GM18520 (cell line): ENCODE results near the gene RUFY3.
A peak's percentile ranks its signal among the peaks of the same experiment; 100 is the strongest.
"Not testable (repeated sequence)": the region's sequence is repeated elsewhere in the genome, so short reads cannot be mapped to it uniquely, and the experiment has no call there.

Experiments used
- ATAC-seq: cut with Tn5 transposase; IDR thresholded peaks from one replicate; pipeline ENCODE4 v1.9.1; 2021; ENCODE audit not compliant: unreplicated experiment

Gene RUFY3

GRCh38 chr4:70734971-70735370, 13.2 kb downstream of the RUFY3 start:
- ATAC-seq, result no peak

GRCh38 chr4:70735915-70736314, 14.2 kb downstream of the RUFY3 start:
- ATAC-seq, result not testable (repeated sequence)

- ATAC-seq, result no peak
Observed at GRCh38 chr4:70737006-70737405, 15.2 kb downstream of the RUFY3 start.

- ATAC-seq, result no peak
Observed at GRCh38 chr4:70737409-70737808, 15.6 kb downstream of the RUFY3 start.

GRCh38 chr4:70739496-70740337, 18.0 kb downstream of the RUFY3 start:
- ATAC-seq, result no peak

- ATAC-seq, result no peak
Observed at GRCh38 chr4:70741867-70742658, 20.3 kb downstream of the RUFY3 start.

GRCh38 chr4:70743731-70744130, 22.0 kb downstream of the RUFY3 start:
- no peak for ATAC-seq

GRCh38 chr4:70746179-70746839, 24.5 kb downstream of the RUFY3 start:
- ATAC-seq, result no peak

GRCh38 chr4:70747874-70748273, 26.1 kb downstream of the RUFY3 start:
- ATAC-seq, result no peak

- peak; percentile 87 for ATAC-seq
Observed at GRCh38 chr4:70749313-70749712, 27.5 kb downstream of the RUFY3 start.

- ATAC-seq, result no peak
Observed at GRCh38 chr4:70752236-70752635, 30.5 kb downstream of the RUFY3 start.

- no peak for ATAC-seq
Observed at GRCh38 chr4:70753630-70754029, 31.9 kb downstream of the RUFY3 start.

GRCh38 chr4:70754470-70754869, 32.7 kb downstream of the RUFY3 start:
- ATAC-seq, result peak; percentile 48

- peak; percentile 56 for ATAC-seq
Observed at GRCh38 chr4:70754990-70755688, 33.4 kb downstream of the RUFY3 start.

- no peak for ATAC-seq
Observed at GRCh38 chr4:70759126-70759525, 37.4 kb downstream of the RUFY3 start.

GRCh38 chr4:70759627-70760026, 37.9 kb downstream of the RUFY3 start:
- ATAC-seq, result no peak

- no peak for ATAC-seq
Observed at GRCh38 chr4:70760662-70761061, 38.9 kb downstream of the RUFY3 start.

- no peak for ATAC-seq
Observed at GRCh38 chr4:70761276-70761816, 39.6 kb downstream of the RUFY3 start.

- no peak for ATAC-seq
Observed at GRCh38 chr4:70765368-70765767, 43.6 kb downstream of the RUFY3 start.

GRCh38 chr4:70768301-70768948, 46.7 kb downstream of the RUFY3 start:
- ATAC-seq, result no peak
